GM08714 (cell line): ENCODE measurements around the gene POLR2J3.
"Not testable (repeated sequence)": the region's sequence is repeated elsewhere in the genome, so short reads cannot be mapped to it uniquely, and the experiment has no call there.

Experiments used
- H3K4me3 ChIP-seq: fragments of 200-500 bp; sonication (Bioruptor generic); 2 replicates; pipeline ENCODE4 v1.5.1; 2014; ENCODE audit warnings: mild to moderate bottlenecking, low read length, inconsistent platforms

Gene POLR2J3

DNA sequence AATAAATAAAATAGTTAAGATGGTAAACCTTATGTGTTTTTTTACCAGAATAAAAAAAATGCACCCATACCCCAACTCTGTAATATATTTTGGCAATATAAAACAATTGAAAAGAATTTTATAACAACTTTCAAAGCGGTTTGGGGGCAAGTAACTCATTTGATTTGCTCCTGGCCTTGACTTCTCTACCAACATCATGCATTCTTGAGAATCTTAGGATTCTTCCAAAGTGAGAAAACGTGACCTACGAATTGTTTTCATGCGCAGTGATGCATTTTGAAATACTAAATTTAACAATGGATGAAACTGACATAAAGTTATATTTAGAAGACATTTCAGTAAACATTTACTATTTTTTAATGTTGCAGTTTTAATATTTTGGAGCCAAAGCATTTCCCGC, 51.6 kb downstream of the POLR2J3 start:
- not testable (repeated sequence) for H3K4me3 ChIP-seq

DNA sequence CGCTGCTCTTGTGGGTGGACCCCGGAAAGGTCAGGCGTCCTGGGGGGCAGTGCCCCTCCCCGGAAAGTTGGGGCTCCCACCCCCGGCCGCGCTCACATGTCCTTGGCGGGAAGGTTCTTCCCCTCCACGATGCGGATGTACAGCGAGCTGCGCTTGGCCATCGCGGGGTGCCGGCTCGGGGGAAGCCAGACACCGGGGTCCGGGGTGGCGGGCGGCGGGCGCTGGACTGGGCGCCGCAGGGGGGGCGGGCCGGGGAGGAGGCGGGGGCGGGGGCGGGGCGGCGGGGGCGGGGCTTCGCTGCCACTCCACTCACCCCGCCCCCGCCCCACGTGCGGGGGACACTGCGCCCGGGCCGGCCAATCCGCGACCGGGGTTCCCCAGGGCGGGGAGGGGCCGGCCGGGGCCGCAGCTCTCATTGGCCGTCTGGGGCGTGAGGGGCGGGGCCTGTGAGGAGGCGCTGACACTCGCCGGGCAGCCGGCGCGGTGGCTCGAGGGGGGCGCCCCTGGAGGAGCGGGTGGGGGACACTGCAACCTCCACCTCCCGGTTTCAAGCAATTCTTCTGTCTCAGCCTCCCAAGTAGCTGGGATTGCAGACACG, 54.7 kb downstream of the POLR2J3 start, which contains the start of gene RASA4B:
TSS of gene RASA4B (minus strand) at position 228 of the 598 bp plus-strand sequence. CDS start at position 161, 67 bp downstream.
- not testable (repeated sequence) for H3K4me3 ChIP-seq
